Calu3 (cell line): ENCODE data around the gene GLRA2. TPM values are rescaled to one million over a fixed set of nuclear protein-coding genes. Genes with fewer than 3 reads are reported as not detected.
A peak's percentile ranks its signal among the peaks of the same experiment; 100 is the strongest.

Experiments used
- BruUV-seq: library from RNA; stranded (reverse); fragments of 400-500 nt; replicated peaks from 2 replicates; lab custom pipeline; 2021; lab: Mats Ljungman, UMichigan
- CTCF ChIA-PET: fragments of 300-600 bp; sonication (Branson Sonifier 250); formaldehyde crosslinking; loops from one replicate; lab custom pipeline; 2022; ENCODE audit warnings: antibody characterized with exemption; lab: Charles Lee
- DNase-seq: peaks from one replicate; pipeline ENCODE4 v3.0.0; 2022
- H3K27ac Mint-ChIP-seq: one replicate; pipeline ENCODE4 v1.8.0; 2022; ENCODE audit warnings: mixed read lengths; ENCODE audit not compliant: unreplicated experiment
- H3K27me3 Mint-ChIP-seq: one replicate; pipeline ENCODE4 v1.8.0; 2022; ENCODE audit warnings: mixed read lengths; ENCODE audit not compliant: unreplicated experiment
- H3K36me3 Mint-ChIP-seq: one replicate; pipeline ENCODE4 v1.8.0; 2022; ENCODE audit warnings: mild to moderate bottlenecking, moderate library complexity, mixed read lengths; ENCODE audit not compliant: insufficient read depth, unreplicated experiment
- H3K4me1 Mint-ChIP-seq: one replicate; pipeline ENCODE4 v1.8.0; 2022; ENCODE audit warnings: mild to moderate bottlenecking, low read depth, mixed read lengths; ENCODE audit not compliant: unreplicated experiment
- H3K4me3 Mint-ChIP-seq: one replicate; pipeline ENCODE4 v1.8.0; 2022; ENCODE audit warnings: mild to moderate bottlenecking, low read depth, moderate library complexity, mixed read lengths; ENCODE audit not compliant: unreplicated experiment
- H3K9me3 Mint-ChIP-seq: one replicate; pipeline ENCODE4 v1.8.0; 2022; ENCODE audit warnings: low read depth, mixed read lengths; ENCODE audit not compliant: unreplicated experiment
- CTCF ChIP-seq: fragments of 200-600 bp; IDR thresholded peaks from one replicate; pipeline ENCODE4 v1.8.0; 2022; ENCODE audit warnings: antibody characterized with exemption; ENCODE audit not compliant: unreplicated experiment
- intact Hi-C: fragments of 100-400 bp; cut with micrococcal nuclease; formaldehyde crosslinking; loops from one replicate; pipeline ENCODE4 v1.10.0; 2022; ENCODE audit not compliant: unreplicated experiment
- total RNA-seq: library from RNA; stranded (reverse); gene quantifications from 2 replicates; pipeline ENCODE4 v1.2.3, GENCODE V29; 2022

Gene GLRA2
- total RNA-seq, 1 experiment from 2014 or later = not detected

DNA sequence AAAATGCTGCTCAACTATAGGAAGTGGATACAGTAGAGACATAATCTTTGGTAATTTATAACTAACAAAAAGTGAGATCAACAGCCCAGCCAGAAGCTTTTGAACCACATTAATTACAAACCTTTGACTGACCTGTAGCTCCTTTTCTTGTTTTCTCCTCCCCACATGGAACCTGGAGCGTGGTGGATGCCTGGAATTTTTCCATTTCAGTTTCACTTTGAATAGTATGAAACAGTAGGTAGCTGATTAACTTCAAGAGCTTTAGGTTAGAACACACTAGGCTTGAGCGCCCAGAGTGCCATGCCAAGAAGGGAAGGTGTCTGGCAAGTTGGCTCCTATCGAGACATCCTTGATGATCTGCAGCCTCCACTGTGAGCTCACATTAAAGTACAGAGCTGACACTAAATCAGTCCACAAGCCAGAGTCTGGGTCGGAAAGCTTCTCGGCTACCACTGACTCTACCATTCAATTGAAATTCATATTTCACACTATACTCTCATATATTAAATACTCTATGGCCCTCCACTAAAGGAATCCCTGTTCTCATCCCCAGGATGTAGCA is 143.4 kb downstream of the GLRA2 start:
- Mint-ChIP-seq H3K4me3 (no peak overlapping the region), H3K9me3 (peaks cover 3% of the 10 kb centered on the region), H3K27ac (peak overlapping the region; percentile 98), H3K36me3 (no peaks in the 10 kb centered on the region), H3K4me1 (peaks cover 44% of the 10 kb centered on the region), H3K27me3 (no peaks in the 10 kb centered on the region)
- intact Hi-C loops = no loop called here
- CTCF ChIA-PET = no interaction called here
- BruUV-seq = no TSS peak
- no peak for TF ChIP-seq CTCF
- no peak for DNase-seq

DNA sequence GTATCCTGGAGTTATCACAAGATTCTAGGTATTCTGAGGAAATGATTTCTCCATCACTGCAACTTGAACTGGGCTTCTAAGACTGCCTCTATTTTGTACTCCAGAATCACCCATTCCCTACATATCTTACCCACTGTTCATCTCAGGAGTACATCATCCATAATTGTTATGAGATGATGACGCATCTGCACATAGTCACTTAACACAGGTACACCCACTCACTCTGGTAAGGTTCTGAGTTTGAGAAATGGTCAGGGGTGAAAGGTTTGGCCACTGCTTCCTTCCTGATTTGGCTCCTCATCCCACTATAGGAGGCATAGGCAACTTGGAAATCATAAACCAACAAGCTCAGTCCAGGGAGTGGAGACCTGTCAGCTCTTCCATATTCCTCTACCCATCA is 143.9 kb downstream of the GLRA2 start:
- no peak for DNase-seq
- intact Hi-C loops = no loop called here
- TF ChIP-seq CTCF = no peak
- Mint-ChIP-seq H3K27ac (peak overlapping the region; percentile 98), H3K27me3 (no peaks in the 10 kb centered on the region), H3K9me3 (peaks cover 3% of the 10 kb centered on the region), H3K4me1 (peaks cover 40% of the 10 kb centered on the region), H3K4me3 (peak overlapping the region; percentile 30), H3K36me3 (no peaks in the 10 kb centered on the region)
- CTCF ChIA-PET = no interaction called here
- BruUV-seq = no TSS peak

DNA sequence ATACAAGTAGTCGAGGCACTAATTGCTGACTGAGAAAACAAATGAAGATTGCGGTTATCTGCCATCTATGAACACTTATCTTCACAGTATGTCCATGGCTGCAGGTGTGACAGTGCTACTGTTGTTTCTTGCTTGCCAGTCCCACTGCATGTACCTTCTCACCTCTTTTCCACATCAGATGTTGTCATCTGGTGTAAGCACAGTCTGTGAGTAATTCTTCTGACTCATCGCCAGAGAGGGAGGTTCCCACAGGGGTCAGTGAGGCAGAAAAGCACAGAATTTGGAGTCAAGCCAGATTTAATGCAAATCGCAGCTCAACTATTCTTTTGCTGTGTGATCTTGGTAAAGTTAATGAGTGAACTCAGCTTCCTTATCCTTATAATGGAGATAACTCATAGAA is 144.4 kb downstream of the GLRA2 start:
- no peaks in the 10 kb centered on the region for H3K27me3 Mint-ChIP-seq
- DNase-seq = peak; percentile 76
- no peak for TF ChIP-seq CTCF
- BruUV-seq = no TSS peak
- H3K9me3 Mint-ChIP-seq = peaks cover 3% of the 10 kb centered on the region
- H3K4me1 Mint-ChIP-seq = peaks cover 40% of the 10 kb centered on the region
- H3K4me3 Mint-ChIP-seq = peak overlapping the region; percentile 30
- intact Hi-C loops = no loop called here
- CTCF ChIA-PET = interaction anchor here (0.9 kb wide), 1 partner anchor 8 kb away, joined by 3 read pairs; no protein-coding TSS in a partner anchor
- peak overlapping the region; percentile 98 for H3K27ac Mint-ChIP-seq
- H3K36me3 Mint-ChIP-seq = no peaks in the 10 kb centered on the region

DNA sequence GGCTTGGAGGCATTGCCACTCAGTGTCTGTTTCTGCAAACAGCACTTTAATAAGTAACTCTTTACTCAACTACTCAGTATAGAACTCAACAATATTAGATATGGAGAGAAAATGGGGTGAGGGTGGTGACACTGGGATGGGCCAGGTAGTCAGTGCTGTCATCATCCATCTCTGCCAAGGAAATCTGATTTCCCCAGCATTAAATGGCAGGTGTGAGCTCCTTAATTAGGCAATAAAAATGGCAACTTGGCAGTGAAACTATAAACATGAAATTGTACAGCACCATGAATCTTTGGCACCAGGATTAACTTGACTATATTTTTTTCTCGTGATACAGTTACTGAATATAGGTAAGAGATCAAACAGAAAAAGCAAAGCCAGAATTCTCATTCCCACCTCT is 146.2 kb downstream of the GLRA2 start:
- H3K27me3 Mint-ChIP-seq = no peaks in the 10 kb centered on the region
- no peak for TF ChIP-seq CTCF
- no peak overlapping the region for H3K4me3 Mint-ChIP-seq
- peaks cover 3% of the 10 kb centered on the region for H3K9me3 Mint-ChIP-seq
- no peak overlapping the region for H3K27ac Mint-ChIP-seq
- intact Hi-C loops = no loop called here
- H3K4me1 Mint-ChIP-seq = peaks cover 29% of the 10 kb centered on the region
- H3K36me3 Mint-ChIP-seq = no peaks in the 10 kb centered on the region
- BruUV-seq = no TSS peak
- DNase-seq = no peak
- CTCF ChIA-PET = no interaction called here
